Measurements from ENCODE around the gene VN1R2. TPM values are rescaled to one million over a fixed set of nuclear protein-coding genes. Genes with fewer than 3 reads are reported as not detected.
"Not testable (repeated sequence)": the region's sequence is repeated elsewhere in the genome, so short reads cannot be mapped to it uniquely, and the experiment has no call there.

The VN1R2 gene, protein sequence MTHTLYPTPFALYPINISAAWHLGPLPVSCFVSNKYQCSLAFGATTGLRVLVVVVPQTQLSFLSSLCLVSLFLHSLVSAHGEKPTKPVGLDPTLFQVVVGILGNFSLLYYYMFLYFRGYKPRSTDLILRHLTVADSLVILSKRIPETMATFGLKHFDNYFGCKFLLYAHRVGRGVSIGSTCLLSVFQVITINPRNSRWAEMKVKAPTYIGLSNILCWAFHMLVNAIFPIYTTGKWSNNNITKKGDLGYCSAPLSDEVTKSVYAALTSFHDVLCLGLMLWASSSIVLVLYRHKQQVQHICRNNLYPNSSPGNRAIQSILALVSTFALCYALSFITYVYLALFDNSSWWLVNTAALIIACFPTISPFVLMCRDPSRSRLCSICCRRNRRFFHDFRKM
- not detected for total RNA-seq
- long read RNA-seq: 0 reads

DNA sequence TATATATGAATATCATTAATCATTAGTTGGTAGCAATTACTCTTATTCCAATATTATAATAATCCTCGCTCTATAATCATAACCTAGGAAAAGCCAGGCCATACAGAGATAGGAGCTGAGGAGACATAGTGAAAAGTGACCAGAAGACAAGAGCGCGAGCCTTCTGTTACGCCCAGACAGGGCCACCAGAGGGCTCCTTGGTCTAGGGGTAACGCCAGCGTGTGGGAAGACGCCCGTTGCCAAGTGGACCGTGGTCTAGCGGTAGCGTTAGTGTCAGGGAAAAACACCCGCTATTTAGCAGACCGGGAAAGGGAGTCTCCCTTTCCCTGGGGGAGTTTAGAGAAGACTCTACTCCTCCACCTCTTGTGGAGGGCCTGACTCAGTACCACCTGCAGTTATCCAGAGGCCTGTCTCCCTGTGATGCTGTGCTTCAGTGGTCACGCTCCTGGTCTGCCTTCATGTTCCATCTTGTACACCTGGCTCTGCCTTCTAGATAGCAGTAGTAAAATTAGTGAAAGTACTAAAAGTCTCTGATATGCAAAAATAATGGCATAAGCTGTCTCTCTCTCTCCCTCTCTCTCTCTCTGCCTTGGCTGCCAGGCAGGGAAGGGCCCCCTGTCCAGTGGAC, at the start of gene VN1R2:
Gene VN1R2, plus strand, starts transcription at position 578 of the 628 bp plus-strand sequence. CDS start 84 bp downstream, outside the sequence.
- intact Hi-C loops (cut with micrococcal nuclease); H3K4me3 ChIP-seq: not testable (repeated sequence)
- peaks cover 19% of the 10 kb centered on the region for H3K27me3 ChIP-seq (ENCODE audit: low read depth)

DNA sequence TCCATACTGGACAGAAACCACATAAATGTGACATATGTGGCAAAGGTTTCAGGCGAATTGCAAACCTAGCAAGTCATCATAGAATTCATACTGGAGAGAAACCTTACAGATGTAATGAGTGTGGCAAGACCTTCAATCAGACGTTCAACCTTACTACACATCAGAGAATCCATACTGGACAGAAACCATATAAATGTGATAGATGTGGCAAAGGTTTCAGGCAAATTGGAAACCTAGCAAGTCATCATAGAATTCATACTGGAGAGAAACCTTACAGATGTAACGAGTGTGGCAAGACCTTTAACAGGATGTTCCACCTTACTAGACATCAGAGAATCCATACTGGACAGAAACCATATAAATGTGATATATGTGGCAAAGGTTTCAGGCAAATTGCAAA, 46.5 kb upstream of the VN1R2 start:
- H3K4me3 ChIP-seq; H3K4me1 ChIP-seq; intact Hi-C loops (cut with micrococcal nuclease); H3K27ac ChIP-seq (replicated peaks); DNase-seq; H3K27me3 ChIP-seq (ENCODE audit: low read depth): not testable (repeated sequence)
- peaks cover 100% of the 10 kb centered on the region for H3K9me3 ChIP-seq (replicated peaks)
- H3K36me3 ChIP-seq: peaks cover 88% of the 10 kb centered on the region

More for the DNA sequence above, at the start of gene VN1R2:
- peaks cover 13% of the 10 kb centered on the region for H3K9me3 ChIP-seq (replicated peaks)
- peaks cover 21% of the 10 kb centered on the region for H3K4me1 ChIP-seq
- not testable (repeated sequence) for H3K36me3 ChIP-seq; H3K27ac ChIP-seq (replicated peaks); DNase-seq

DNA sequence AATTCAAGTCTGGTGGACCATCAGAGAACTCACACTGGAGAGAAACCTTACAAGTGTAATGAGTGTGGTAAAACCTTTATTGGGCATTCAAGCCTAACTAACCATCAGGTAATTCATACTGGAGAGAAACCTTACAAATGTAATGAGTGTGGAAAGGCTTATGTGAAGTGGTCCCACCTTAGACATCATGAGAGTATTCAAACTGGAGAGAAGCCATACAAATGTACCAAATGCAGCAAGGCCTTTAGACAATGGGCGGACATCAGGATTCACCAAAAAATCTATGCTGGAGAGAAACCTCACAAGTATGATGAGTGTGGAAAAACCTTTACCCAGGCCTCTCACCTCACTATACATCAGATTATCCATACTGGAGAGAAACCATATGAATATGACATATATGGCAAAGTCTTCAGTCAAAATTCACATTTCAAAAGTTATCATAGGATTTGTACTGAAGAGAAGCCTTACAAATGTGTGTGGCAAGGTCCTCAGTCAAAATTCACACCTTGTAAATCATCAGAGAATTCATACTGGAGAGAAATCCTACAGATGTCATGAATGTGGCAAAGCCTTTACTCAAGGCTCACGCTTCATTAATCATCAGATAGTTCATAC, 45.3 kb upstream of the VN1R2 start:
- Histone ChIP-seq H3K4me1 (no peaks in the 10 kb centered on the region), H3K27ac (replicated peaks) (no peak overlapping the region), H3K27me3 (ENCODE audit: low read depth) (no peaks in the 10 kb centered on the region), H3K9me3 (replicated peaks) (peaks cover 100% of the 10 kb centered on the region), H3K4me3 (no peak overlapping the region), H3K36me3 (peaks cover 77% of the 10 kb centered on the region)
- intact Hi-C loops (cut with micrococcal nuclease): no loop called here
- TF ChIP-seq, protein P1, sequence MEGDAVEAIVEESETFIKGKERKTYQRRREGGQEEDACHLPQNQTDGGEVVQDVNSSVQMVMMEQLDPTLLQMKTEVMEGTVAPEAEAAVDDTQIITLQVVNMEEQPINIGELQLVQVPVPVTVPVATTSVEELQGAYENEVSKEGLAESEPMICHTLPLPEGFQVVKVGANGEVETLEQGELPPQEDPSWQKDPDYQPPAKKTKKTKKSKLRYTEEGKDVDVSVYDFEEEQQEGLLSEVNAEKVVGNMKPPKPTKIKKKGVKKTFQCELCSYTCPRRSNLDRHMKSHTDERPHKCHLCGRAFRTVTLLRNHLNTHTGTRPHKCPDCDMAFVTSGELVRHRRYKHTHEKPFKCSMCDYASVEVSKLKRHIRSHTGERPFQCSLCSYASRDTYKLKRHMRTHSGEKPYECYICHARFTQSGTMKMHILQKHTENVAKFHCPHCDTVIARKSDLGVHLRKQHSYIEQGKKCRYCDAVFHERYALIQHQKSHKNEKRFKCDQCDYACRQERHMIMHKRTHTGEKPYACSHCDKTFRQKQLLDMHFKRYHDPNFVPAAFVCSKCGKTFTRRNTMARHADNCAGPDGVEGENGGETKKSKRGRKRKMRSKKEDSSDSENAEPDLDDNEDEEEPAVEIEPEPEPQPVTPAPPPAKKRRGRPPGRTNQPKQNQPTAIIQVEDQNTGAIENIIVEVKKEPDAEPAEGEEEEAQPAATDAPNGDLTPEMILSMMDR (IDR thresholded peaks at IDR 0.05; ENCODE audit: borderline replicate concordance): no peak
- DNase-seq: no peak

DNA sequence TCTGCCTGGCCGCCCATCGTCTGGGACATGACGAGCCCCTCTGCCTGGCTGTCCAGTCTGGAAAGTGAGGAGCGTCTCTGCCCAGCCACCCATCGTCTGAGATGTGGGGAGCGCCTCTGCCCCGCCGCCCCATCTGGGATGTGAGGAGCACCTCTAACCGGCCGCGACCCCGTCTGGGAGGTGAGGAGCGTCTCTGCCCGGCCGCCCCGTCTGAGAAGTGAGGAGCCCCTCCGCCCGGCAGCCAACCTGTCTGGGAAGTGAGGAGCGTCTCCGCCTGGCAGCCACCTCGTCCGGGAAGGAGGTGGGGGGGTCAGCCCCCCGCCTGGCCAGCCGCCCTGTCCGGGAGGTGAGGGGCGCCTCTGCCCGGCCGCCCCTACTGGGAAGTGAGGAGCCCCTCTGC, 35.4 kb upstream of the VN1R2 start:
- H3K4me1 ChIP-seq; H3K27me3 ChIP-seq (ENCODE audit: low read depth); intact Hi-C loops (cut with micrococcal nuclease); H3K27ac ChIP-seq (replicated peaks); H3K4me3 ChIP-seq; DNase-seq: not testable (repeated sequence)
- Histone ChIP-seq H3K36me3 (peaks cover 12% of the 10 kb centered on the region), H3K9me3 (replicated peaks) (peaks cover 92% of the 10 kb centered on the region)

DNA sequence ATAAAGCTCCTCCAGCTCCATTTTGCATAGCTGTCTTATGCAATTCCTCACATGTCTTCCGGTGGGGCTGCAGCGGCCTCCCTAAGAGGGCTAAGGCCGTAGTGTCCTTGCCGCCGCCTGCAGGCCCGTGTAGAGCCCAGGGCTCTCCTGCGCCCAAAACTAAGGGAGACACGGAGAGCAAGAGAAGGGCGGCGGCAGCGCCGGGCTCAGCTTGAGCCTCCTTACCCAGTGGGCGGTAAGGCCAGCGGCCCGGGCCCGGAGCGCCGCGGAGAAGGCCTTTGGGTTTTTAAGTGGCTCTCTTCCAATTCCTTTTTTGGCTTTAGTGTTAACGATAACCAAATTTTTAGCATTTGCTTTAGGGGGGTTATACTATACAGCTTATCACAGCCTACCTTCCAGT, 33.5 kb upstream of the VN1R2 start:
- peaks cover 92% of the 10 kb centered on the region for H3K9me3 ChIP-seq (replicated peaks)
- H3K27ac ChIP-seq (replicated peaks): no peak overlapping the region
- DNase-seq: no peak
- TF ChIP-seq, protein P1 (IDR thresholded peaks at IDR 0.05; ENCODE audit: borderline replicate concordance): no peak
- no peaks in the 10 kb centered on the region for H3K4me1 ChIP-seq
- intact Hi-C loops (cut with micrococcal nuclease): no loop called here
- no peaks in the 10 kb centered on the region for H3K27me3 ChIP-seq (ENCODE audit: low read depth)
- H3K36me3 ChIP-seq: peaks cover 26% of the 10 kb centered on the region
- H3K4me3 ChIP-seq: no peak overlapping the region

DNA sequence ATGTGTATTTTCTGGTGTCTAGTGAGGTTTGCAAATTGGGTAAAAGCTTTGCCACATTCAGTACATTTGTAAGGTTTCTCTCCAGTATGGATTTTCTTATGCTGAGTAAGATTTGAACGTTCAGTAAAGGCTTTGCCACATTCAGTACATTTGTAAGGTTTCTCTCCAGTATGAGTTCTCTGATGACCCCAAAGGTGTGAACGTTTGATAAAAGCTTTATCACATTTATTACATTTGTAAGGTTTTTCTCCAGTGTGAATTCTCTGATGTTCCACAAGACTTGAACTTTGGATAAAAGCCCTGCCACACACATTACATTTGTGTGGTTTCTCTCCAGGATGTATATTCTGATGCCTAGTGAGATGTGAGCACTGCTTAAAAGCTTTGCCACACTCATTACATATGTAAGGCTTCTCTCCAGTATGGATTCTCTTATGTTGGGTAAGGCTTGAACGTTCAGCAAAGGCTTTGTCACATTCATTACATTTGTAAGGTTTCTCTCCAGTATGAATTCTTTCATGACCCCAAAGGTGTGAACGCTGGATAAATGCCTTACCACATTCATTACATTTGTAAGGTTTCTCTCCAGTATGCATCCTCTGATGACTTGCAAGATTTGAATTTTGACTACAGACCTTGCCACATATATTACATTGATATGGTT, 20.8 kb upstream of the VN1R2 start:
- H3K4me1 ChIP-seq: no peaks in the 10 kb centered on the region
- DNase-seq: no peak
- intact Hi-C loops (cut with micrococcal nuclease): no loop called here
- H3K27me3 ChIP-seq (ENCODE audit: low read depth): no peaks in the 10 kb centered on the region
- TF ChIP-seq, protein P1 (IDR thresholded peaks at IDR 0.05; ENCODE audit: borderline replicate concordance): no peak
- H3K4me3 ChIP-seq: no peak overlapping the region
- peaks cover 98% of the 10 kb centered on the region for H3K36me3 ChIP-seq
- no peak overlapping the region for H3K27ac ChIP-seq (replicated peaks)
- H3K9me3 ChIP-seq (replicated peaks): peaks cover 100% of the 10 kb centered on the region
